ENCODE results near the gene KRT77.
"Not testable (repeated sequence)": the region's sequence is repeated elsewhere in the genome, so short reads cannot be mapped to it uniquely, and the experiment has no call there.

KRT77 gene

GRCh38 chr12:52721838-52722470 lies 18.6 kb upstream of the KRT77 start:
- no peak for DNase-seq

GRCh38 chr12:52720365-52720886 lies 17.1 kb upstream of the KRT77 start:
- no peak for DNase-seq

- DNase-seq, result no peak
Measured at GRCh38 chr12:52716061-52716460, 12.7 kb upstream of the KRT77 start.

GRCh38 chr12:52715416-52715815 lies 12.1 kb upstream of the KRT77 start:
- no peak for DNase-seq

GRCh38 chr12:52714887-52715281 lies 11.6 kb upstream of the KRT77 start:
- DNase-seq, result no peak

GRCh38 chr12:52713960-52714886 lies 10.9 kb upstream of the KRT77 start:
- no peak for DNase-seq

- not testable (repeated sequence) for DNase-seq
Measured at GRCh38 chr12:52712122-52712521, 8.8 kb upstream of the KRT77 start.

- no peak for DNase-seq
Measured at GRCh38 chr12:52710730-52711129, 7.4 kb upstream of the KRT77 start.

GRCh38 chr12:52708010-52708409 lies 4.7 kb upstream of the KRT77 start:
- DNase-seq, result no peak

- no peak for DNase-seq
Measured at GRCh38 chr12:52704464-52704863, 1.1 kb upstream of the KRT77 start.

GRCh38 chr12:52703878-52704277 lies 554 bp upstream of the KRT77 start:
- DNase-seq, result no peak

GRCh38 chr12:52702338-52702737 lies 986 bp downstream of the KRT77 start:
- DNase-seq, result no peak

GRCh38 chr12:52701281-52701680 lies 2.0 kb downstream of the KRT77 start:
- DNase-seq, result no peak

- DNase-seq, result no peak
Measured at GRCh38 chr12:52699960-52700359, 3.4 kb downstream of the KRT77 start.

- no peak for DNase-seq
Measured at GRCh38 chr12:52699373-52699772, 4.0 kb downstream of the KRT77 start.

- no peak for DNase-seq
Measured at GRCh38 chr12:52698651-52699340, 4.5 kb downstream of the KRT77 start.

- no peak for DNase-seq
Measured at GRCh38 chr12:52697058-52697582, 6.2 kb downstream of the KRT77 start.

GRCh38 chr12:52696588-52696987 lies 6.7 kb downstream of the KRT77 start:
- DNase-seq, result no peak

GRCh38 chr12:52695039-52695438 lies 8.3 kb downstream of the KRT77 start:
- no peak for DNase-seq

GRCh38 chr12:52694151-52694550 lies 9.2 kb downstream of the KRT77 start:
- DNase-seq, result no peak

GRCh38 chr12:52693261-52693660 lies 10.1 kb downstream of the KRT77 start:
- DNase-seq, result no peak

- DNase-seq, result no peak
Measured at GRCh38 chr12:52692254-52692653, 11.1 kb downstream of the KRT77 start.

GRCh38 chr12:52691841-52692150 lies 11.5 kb downstream of the KRT77 start:
- DNase-seq, result no peak

Data from DMS 273 treated with DMSO at 0.1 percent for 48 hours (cell line).